ENCODE measurements around the gene CXorf66. TPM values are rescaled to one million over a fixed set of nuclear protein-coding genes. Genes with fewer than 3 reads are reported as not detected.

Gene CXorf66
- total and polyA plus RNA-seq, 2 of the 8 experiments (the other 6 are each of a cell fraction or from before 2014, with no cell fraction given) = not detected

GRCh38 chrX:139931646-139932072, 33.7 kb downstream of the CXorf66 start:
- POLR2A ChIA-PET (ENCODE audit: partially characterized antibody) = interaction anchor here (1.0 to 1.4 kb wide), 3 partner anchors 17 to 728 kb away, joined by 3 read pairs; no protein-coding TSS in a partner anchor
- Histone ChIP-seq H2BK15ac (ENCODE audit: low read length) (no peak overlapping the region), H4K91ac (replicated peaks; ENCODE audit: insufficient read length, low read length) (no peak overlapping the region), H3K9ac (replicated peaks in 1 of 4; ENCODE audit: extremely low read depth in 1 of 4, low read depth in 3 of 4, low read length in 3 of 4) (peak overlapping the region; percentile 45 to 76 (median 69); a peak in 5 of 7 replicates), H2AFZ (ENCODE audit: low read length) (no peak overlapping the region), H3K27me3 (replicated peaks in 1 of 4; ENCODE audit: control insufficient read depth in 3 of 4, extremely low read depth in 1 of 4, insufficient read depth in 3 of 4, low read length in 3 of 4) (no peaks in the 10 kb centered on the region), H3K23ac (ENCODE audit: insufficient read length) (no peak overlapping the region), H2BK20ac (ENCODE audit: low read length) (no peak overlapping the region), H2AK5ac (ENCODE audit: low read depth, low read length) (no peak overlapping the region), H3K9me3 (ENCODE audit: insufficient read depth in 2 of 2, low read depth in 1 of 2, low read length in 1 of 2) (no peaks in the 10 kb centered on the region), H2BK120ac (replicated peaks; ENCODE audit: low read depth, low read length) (no peak overlapping the region), H2BK5ac (ENCODE audit: low read depth, low read length) (no peak overlapping the region), H3K27ac (ENCODE audit: low read depth, low read length) (no peak overlapping the region), H4K5ac (ENCODE audit: insufficient read length, low read depth, low read length) (no peak overlapping the region), H3K79me2 (ENCODE audit: control insufficient read depth in 1 of 2, insufficient read depth in 2 of 2, low read length in 2 of 2) (peaks cover 0 to 48% of the 10 kb centered on the region in 2 experiments; a peak in 3 of 4 replicates), H3K79me1 (ENCODE audit: low read depth, low read length) (no peaks in the 10 kb centered on the region), H3K4me2 (ENCODE audit: insufficient read depth in 1 of 2, low read depth in 2 of 2, low read length in 2 of 2) (peak overlapping the region; percentile 76 to 79), H2BK12ac (ENCODE audit: low read depth, low read length) (no peak overlapping the region), H3K4me1 (replicated peaks in 1 of 4; ENCODE audit: control insufficient read depth in 3 of 4, insufficient read depth in 4 of 4, low read length in 3 of 4) (peaks cover 0 to 7% (median 2%) of the 10 kb centered on the region in 4 experiments; a peak in 3 of 7 replicates), H4K8ac (ENCODE audit: extremely low read depth, insufficient read depth, low read length) (0 out of 2 replicates have a peak overlapping the region, but pooled peaks have one; percentile 25), H3K14ac (ENCODE audit: insufficient read length) (no peak overlapping the region), H3K18ac (ENCODE audit: extremely low read depth, low read length) (no peak overlapping the region; the same call in 1 of the 2 replicates), H3K4me3 (ENCODE audit: extremely low read depth in 1 of 4, insufficient read depth in 2 of 4, low read depth in 3 of 4, low read length in 4 of 4) (peak overlapping the region; percentile 57 to 84 (median 71)), H3K36me3 (ENCODE audit: control insufficient read depth in 2 of 4, insufficient read depth in 4 of 4, low read length in 3 of 4) (no peaks in the 10 kb centered on the region), H3K4ac (replicated peaks; ENCODE audit: insufficient read length, low read depth, low read length) (no peak overlapping the region), H3K23me2 (ENCODE audit: low read depth, low read length) (peaks cover 2% of the 10 kb centered on the region; the same call in 1 of the 2 replicates), H4K20me1 (replicated peaks in 1 of 2; ENCODE audit: control insufficient read depth in 1 of 2, insufficient read depth in 2 of 2, low read length in 2 of 2) (peaks cover 0 to 3% of the 10 kb centered on the region in 2 experiments), H3K56ac (replicated peaks; ENCODE audit: insufficient read length, low read depth, low read length) (no peak overlapping the region)
- TF ChIP-seq PHF8 (conservative IDR thresholded peaks at IDR 0.05; ENCODE audit: low read depth, low read length) = 0 out of 2 replicates have a peak, but pooled peaks have one; percentile 24
- no peak for TF ChIP-seq RNF2 (IDR thresholded peaks at IDR 0.05; ENCODE audit: borderline replicate concordance, low read depth, low read length, missing control alignments, poor library complexity, severe bottlenecking)
- WGBS, 2 experiments (ENCODE audit: extremely low coverage in 1 of 2, insufficient coverage in 1 of 2, insufficient read length in 1 of 2, insufficient replicate concordance in 2 of 2, low coverage in 1 of 2, low lambda C conversion rate in 2 of 2, missing lambda C conversion rate in 1 of 2) = 0% methylated on average over 8 of the region's 33 CpGs; no CpG with 5 or more reads in 1 of the 2 experiments
- CTCF ChIA-PET (ENCODE audit: partially characterized antibody) = no interaction called here
- FAIRE-seq (no peak), DNase-seq (ENCODE audit: low read depth in 1 of 2, low spot score in 2 of 2) (no peak)

Data from H1 (cell line).